NCI-H2081 treated with DMSO at 0.1 percent for 48 hours (cell line): Measurements from ENCODE around the gene ABCC10.
"Not testable (repeated sequence)": the region's sequence is repeated elsewhere in the genome, so short reads cannot be mapped to it uniquely, and the experiment has no call there.

Experiments used
- DNase-seq: peaks from one replicate; lab custom pipeline; 2025; lab: John Stamatoyannopoulos, UW

Gene ABCC10

GRCh38 chr6:43408259-43408658 is 19.1 kb upstream of the ABCC10 start:
- no peak for DNase-seq

GRCh38 chr6:43410776-43411175 is 16.6 kb upstream of the ABCC10 start:
- not testable (repeated sequence) for DNase-seq

GRCh38 chr6:43412541-43412940 is 14.8 kb upstream of the ABCC10 start:
- no peak for DNase-seq

GRCh38 chr6:43413002-43413401 is 14.3 kb upstream of the ABCC10 start:
- no peak for DNase-seq

GRCh38 chr6:43415275-43415674 is 12.1 kb upstream of the ABCC10 start:
- DNase-seq, result not testable (repeated sequence)

- no peak for DNase-seq
Observed at GRCh38 chr6:43416935-43417334, 10.4 kb upstream of the ABCC10 start.

GRCh38 chr6:43420012-43420709 is 7.2 kb upstream of the ABCC10 start:
- DNase-seq, result no peak

GRCh38 chr6:43421831-43422230 is 5.5 kb upstream of the ABCC10 start:
- DNase-seq, result no peak

- not testable (repeated sequence) for DNase-seq
Observed at GRCh38 chr6:43425083-43425482, 2.3 kb upstream of the ABCC10 start.

GRCh38 chr6:43426928-43427405 is 374 bp upstream of the ABCC10 start:
- DNase-seq, result no peak

GRCh38 chr6:43428112-43428570 is 800 bp downstream of the ABCC10 start:
- no peak for DNase-seq

- DNase-seq, result no peak
Observed at GRCh38 chr6:43428874-43429273, 1.5 kb downstream of the ABCC10 start.

- no peak for DNase-seq
Observed at GRCh38 chr6:43432009-43432945, 4.9 kb downstream of the ABCC10 start.

- no peak for DNase-seq
Observed at GRCh38 chr6:43433148-43433547, 5.8 kb downstream of the ABCC10 start.

GRCh38 chr6:43434001-43434840 is 6.9 kb downstream of the ABCC10 start:
- no peak for DNase-seq

GRCh38 chr6:43434943-43435342 is 7.6 kb downstream of the ABCC10 start:
- DNase-seq, result no peak

- no peak for DNase-seq
Observed at GRCh38 chr6:43435682-43436437, 8.5 kb downstream of the ABCC10 start.

GRCh38 chr6:43436577-43437282 is 9.4 kb downstream of the ABCC10 start:
- no peak for DNase-seq

GRCh38 chr6:43437700-43438099 is 10.4 kb downstream of the ABCC10 start:
- DNase-seq, result no peak

- no peak for DNase-seq
Observed at GRCh38 chr6:43442935-43443334, 15.6 kb downstream of the ABCC10 start.

- DNase-seq, result no peak
Observed at GRCh38 chr6:43444036-43444435, 16.7 kb downstream of the ABCC10 start.
